Mammary epithelial cell (primary cell): ENCODE results near the gene TEKT3.

Experiments
- CTCF ChIP-seq, 2 donors: IDR thresholded peaks in 1 of 2; conservative IDR thresholded peaks in 1 of 2; 2 replicates each; pipeline ENCODE4 v1.5.1; 2011 to 2012; ENCODE audit warnings: inconsistent platforms in 2 of 2, low read length in 2 of 2, mild to moderate bottlenecking in 2 of 2, control low read depth in 1 of 2, low read depth in 1 of 2; ENCODE audit not compliant: insufficient read depth in 1 of 2; ENCODE audit errors: extremely low read depth in 1 of 2
- EZH2 ChIP-seq: IDR thresholded peaks from 2 replicates; pipeline ENCODE4 v1.6.1; 2012; ENCODE audit warnings: low read length, inconsistent platforms, borderline replicate concordance

- TF ChIP-seq CTCF (conservative IDR thresholded peaks at IDR 0.05 in 1 of 2, IDR thresholded peaks at IDR 0.05 in 1 of 2; ENCODE audit: extremely low read depth in 1 of 2, insufficient read depth in 1 of 2, low read depth in 1 of 2, low read length in 2 of 2), result no peak
- TF ChIP-seq EZH2, result no peak
Observed at GRCh38 chr17:15351478-15351840, 10.1 kb upstream of the TEKT3 start.
